ENCODE results near the gene ZNF496.
"Not testable (repeated sequence)": the region's sequence is repeated elsewhere in the genome, so short reads cannot be mapped to it uniquely, and the experiment has no call there.

Gene ZNF496

DNA sequence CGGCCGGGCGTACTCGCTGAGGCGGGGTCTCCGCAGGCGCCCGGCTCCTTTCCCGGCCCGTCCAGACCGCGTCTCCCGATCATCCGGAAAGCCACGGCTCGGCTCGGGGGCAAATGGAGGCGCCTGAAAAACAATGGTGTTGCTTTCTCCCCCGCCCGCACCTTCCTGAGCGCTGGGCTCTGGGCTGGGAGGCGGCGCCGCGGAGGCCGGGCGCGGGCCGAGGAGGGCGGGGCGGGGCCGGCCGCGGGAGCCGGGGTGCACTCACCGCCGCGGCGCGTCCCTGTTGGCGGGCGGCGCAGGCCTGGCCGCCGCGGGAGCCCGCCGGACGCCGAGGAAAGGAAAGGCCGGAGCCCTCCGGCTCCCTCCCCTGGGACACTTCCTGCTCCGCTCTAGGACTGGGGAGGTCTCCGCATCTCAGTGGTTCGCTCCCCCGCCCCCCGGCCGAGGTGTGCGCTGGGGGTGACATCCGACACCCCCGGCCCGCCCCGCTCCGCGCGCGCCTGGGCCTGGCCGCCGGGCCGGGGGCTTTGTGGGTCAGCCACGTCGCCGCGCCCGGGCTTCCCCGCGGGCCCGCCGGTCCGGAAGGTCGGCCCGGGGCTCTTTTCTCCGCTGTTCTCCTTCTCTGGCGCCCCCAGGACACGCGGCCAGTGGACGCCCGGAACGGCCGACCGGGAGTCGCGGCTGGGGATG is at the start of gene ZNF496:
Gene ZNF496, minus strand, starts transcription at position 343 of the 690 bp plus-strand sequence. CDS start 2,289 bp downstream, outside the sequence.
- DNase-seq (ENCODE audit: low spot score): peak; percentile 95

DNA sequence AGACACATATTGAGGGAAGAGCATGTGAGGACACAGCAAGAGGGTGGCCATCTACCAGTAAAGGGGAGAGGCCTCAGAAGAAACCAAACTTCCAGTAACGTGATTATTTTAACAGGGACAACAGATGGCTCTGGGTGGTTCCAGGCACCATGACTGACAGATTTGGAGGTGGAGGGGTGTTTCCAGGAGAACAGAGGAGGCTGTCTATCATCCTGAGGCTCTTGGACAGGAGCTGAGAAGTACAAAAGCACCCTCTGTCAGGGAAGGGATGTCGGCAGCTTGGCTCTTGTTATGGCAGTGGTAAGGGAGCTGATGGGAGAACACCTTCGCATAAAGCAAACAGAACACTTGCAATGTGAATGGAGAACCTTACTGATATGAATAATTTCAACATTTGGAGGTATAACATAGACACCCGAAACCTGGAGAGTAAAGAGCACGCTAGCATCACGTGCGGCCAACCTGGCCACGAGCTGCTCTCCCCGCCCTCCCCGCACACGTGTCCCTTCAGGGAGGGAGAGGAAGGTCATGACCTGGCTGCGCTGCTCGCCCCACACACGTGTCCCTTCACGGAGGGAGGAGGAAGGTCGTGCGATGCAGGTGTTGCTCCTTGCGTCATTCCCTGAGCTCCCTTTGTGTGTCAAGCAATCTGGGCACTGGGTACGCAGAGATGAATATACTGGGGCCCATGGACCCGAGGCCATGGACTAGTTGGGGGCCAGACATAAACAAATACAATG is 46.8 kb upstream of the ZNF496 start:
- DNase-seq (ENCODE audit: low spot score): no peak

DNA sequence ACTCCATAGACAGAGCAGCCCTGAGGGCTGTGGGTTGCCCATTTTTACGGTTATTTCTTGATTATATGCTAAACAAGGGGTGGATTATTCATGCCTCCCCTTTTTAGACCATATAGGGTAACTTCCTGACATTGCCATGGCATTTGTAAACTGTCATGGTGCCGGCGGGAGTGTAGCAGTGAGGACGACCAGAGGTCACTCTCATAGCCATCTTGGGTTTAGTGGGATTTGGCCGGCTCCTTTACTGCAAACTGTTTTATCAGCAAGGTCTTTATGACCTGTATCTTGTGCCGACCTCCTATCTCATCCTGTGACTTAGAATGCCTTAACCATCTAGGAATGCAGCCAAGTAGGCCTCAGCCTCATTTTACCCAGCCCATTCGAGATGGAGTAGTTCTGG is 46.0 kb upstream of the ZNF496 start:
- not testable (repeated sequence) for DNase-seq (ENCODE audit: low spot score)

DNA sequence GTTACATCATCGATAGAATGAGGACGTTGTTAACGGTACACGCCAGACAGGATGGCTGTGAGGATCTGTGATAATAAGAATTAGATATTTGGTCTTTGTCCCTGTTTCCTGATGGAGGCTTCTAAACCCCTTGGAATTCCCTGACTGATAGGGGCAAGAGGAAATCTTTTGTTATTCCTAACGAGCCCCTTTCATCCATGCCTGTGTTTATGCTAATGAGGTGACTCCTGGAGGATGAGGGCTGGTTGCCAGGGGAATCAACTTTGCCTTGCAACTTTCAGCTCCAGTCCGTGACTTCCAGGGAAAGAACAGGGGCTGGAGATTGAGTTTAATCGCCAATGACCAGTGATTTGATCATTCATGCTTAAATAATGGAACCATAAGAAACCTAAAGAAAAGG is 45.0 kb upstream of the ZNF496 start:
- no peak for DNase-seq (ENCODE audit: low spot score)

DNA sequence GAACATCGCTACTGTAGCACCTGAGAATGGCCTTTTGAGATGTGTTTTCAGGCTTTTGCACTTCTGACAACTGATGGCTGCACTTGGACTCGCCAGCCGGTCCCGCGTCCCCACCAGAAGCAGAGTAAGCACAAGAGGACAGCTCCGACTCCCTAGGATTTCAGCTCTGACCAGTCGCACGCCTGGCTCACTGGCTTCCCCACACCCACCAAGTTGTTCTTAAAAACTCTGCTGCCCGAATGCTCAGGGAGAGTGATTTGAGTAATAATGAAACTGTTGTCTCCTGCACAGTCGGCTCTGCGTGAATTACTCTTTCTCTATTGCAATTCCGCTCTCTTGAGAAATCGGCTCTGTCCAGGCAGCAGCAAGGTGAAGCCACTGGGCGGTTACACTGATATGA is 44.1 kb upstream of the ZNF496 start:
- no peak for DNase-seq (ENCODE audit: low spot score)

DNA sequence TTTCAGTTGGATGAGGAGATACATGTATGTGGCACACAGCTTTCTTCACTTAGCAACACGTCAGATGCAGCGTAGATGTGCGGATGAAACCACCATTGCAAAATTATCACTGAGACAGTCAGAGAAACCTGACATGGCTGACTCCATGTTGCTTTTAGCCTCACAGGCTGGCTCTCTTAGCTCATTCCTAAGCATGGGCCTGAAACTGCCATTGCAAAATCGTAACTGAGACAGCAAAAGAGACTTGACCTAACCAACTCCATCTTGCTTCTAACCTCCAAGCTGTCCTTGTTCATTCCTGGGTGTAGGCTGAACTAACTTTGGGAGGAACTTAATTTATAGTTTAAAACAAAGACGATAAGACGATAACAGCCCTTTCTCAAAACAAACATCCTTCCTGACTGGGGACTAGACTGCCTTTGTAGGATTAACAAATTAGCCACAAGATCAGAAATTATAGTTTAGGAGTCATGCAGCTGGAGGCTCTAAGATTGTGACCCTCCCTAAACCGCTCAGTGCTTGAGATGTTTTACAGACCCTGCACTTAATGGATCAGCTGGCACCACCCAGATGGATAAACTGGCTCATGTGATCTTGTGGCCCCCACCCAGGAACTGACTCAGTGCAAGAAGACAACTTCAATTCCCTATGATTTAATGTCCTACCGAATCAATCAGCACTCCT is 43.1 kb upstream of the ZNF496 start:
- DNase-seq (ENCODE audit: low spot score): not testable (repeated sequence)

DNA sequence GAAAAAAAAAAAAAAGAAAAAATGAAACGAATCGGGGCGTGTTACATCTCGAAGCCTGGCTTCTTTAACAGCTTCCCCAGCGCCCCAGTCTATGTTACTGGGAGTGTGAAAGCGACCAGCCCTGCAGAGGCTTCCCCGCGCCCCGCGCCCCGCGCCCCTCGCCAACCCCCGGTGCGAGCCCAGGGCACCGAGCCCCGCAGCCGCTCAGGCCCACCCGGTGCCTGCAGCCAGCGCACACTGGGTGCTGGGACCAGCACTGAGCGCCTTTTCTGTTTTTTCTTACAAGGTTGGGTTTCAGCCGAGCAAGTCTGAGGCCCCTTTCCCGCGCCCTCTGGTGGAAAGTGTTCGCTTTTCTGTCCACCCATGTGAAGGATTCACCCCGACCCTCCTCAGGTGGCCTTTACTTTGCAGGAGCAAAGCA is 42.1 kb upstream of the ZNF496 start:
- DNase-seq (ENCODE audit: low spot score): peak; percentile 63

DNA sequence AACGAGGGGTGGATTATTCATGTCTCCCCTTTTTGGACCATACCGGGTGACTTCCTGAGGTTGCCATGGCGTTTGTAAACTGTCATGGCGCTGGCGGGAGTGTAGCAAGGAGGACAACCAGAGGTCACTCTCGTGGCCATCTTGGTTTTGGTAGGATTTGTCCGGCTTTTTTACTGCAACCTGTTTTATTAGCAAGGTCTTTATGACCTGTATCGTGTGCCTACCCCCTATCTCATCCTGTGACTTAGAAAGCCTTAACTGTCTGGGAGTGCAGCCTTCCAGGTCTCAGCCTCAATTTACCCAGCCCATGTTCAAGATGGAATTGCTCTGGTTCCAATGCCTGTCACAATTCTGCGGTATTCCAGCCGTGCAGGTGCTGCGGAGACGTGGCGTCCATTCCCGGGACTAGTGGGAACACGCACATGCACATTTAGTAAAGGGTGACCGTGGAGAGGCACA is 40.2 kb upstream of the ZNF496 start:
- DNase-seq (ENCODE audit: low spot score): no peak

DNA sequence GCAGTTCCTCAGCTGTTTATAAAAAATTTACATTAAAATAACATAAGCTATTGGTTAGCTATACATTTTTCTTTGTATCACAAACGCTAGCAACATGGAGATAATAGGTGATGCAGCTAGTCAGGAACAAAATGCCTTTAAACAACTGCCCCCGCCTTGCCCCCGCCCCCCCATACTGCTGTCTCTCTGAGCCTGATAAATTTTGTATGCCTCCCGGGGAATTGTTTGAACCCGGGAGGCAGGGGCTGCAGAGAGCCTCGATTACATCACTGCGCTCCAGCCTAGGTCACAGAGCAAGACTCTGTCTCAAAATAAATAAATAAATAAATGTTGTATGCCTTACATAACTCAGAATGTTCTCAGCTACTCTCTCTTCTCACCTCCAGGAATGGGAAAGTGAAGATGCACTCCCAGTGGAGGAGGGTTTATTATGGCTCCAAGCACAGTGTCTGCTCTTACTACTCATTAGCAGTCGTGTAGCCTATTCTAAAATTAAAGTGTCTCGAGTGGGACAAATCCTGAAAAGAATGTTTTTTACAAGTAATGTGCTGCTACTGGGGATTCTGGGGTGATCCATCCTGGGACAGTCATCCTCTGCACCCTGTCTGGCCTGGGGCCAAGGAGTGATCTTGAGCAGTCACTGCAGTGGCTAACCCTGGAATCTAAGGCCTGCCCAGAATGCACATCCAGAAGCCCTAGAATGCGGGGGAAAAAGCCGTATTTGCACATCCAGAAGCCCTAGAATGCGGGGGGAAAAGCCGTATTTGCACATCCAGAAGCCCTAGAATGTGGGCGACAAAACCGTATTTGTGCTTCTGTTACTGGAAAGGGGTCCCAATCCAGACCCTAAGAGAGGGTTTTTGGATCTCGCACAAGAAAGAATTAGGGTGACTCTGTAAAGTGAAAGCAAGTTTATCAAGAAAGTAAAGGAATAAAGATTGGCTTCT is 39.4 kb upstream of the ZNF496 start:
- no peak for DNase-seq (ENCODE audit: low spot score)

DNA sequence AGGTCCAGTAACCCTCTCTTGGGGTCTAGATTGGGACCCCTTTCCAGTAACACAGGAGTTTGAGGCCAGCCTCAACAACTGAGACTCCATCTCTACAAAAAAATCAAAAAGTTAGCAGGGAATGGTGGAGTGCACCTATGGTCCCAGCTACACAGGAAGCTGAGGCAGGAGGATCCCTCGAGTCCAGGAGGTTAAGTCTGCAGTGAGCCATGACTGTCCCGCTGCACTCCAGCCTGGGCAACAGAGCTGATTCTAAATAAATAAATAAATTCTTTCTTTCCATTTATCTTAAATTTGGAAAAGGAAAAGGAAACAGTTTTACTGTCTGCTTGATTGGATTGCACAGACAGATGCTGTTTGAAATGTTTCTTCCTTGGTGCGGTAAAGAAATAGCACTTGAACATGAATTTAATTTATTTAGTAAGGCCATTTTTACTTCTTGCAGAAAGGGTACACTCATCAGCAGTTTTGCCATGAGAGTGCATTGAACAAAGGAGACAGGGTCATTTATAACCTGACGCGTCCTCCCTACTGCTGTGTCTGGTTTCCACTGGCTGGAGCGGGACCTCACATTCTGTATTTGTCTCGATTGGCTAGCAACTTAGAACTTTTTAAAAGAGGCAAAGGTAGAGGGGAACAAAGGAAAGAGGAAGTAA is 37.0 kb upstream of the ZNF496 start:
- no peak for DNase-seq (ENCODE audit: low spot score)

DNA sequence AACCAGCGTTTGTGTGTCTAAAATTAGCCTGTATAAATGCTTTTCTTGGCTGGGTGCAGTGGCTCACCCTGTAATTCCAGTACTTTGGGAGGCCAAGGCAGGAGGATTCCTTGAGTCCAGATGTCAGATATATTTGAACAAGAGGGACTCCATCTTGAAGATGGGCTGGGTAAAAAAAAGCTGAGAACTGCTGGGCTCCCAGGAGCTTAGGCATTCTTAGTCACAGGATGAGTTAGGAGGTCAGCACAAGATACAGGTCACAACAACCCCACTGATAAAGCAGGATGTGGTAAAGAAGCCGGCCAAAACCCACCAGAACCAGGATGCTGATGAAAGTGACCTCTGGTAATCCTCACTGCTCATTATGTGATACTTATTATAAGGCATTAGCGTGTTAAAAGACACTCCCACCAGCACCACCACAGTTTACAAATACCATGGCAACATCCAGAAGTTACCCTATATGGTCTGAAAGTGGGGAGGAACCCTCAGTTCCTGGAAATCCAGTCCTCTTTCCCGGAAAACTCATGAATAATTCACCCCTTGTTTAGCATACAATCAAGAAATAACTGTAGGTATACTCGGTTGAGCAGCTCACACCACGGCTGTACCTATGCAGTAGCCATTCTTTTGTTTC is 36.2 kb upstream of the ZNF496 start:
- no peak for DNase-seq (ENCODE audit: low spot score)

DNA sequence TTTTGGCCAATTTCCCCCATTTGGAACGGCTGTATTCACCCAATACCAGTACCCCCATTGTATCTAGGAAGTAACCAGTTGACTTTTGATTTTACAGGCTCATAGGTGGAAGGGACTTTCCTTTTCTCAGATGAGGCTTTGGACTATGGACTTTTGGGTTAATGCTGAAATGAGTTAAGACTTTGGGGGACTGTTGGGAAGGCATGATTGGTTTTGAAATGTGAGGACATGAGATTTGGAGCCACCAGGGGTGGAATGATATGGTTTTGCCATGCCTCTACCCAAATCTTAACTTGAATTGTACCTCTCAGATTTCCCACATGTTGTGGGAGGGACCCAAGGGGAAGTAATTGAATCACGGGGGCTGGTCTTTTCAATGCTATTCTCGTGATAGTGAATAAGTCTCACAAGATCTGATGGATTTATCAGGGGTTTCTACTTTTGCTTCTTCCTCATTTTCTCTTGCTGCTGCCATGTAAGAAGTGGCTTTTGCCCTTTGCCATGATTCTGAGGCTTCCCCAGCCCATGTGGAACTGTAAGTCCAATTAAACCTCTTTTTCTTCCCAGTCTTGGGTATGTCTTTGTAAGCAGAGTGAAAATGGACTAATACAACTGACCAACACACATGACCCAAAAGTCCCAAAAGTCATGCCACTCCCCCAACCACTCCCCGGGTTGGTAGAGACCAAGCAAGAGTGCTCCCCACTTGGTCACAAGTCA is 35.4 kb upstream of the ZNF496 start:
- DNase-seq (ENCODE audit: low spot score): no peak

DNA sequence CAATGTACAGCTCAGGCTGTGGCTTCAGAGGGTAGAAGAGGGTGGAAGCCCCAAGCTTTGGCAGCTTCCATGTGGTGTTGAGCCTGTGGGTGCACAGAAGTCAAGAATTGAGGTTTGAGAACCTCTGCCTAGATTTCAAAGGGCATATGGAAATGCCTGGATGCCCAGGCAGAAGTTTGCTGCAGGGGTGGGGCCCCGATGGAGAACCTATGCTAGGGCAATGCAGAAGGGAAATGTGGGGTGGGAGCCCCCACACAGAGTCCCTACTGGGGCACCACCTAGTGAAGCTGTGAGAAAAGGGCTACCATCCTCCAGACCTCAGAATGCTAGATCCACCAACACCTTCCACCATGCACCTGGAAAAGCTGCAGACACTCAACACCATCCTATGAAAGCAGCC is 34.7 kb upstream of the ZNF496 start:
- not testable (repeated sequence) for DNase-seq (ENCODE audit: low spot score)

DNA sequence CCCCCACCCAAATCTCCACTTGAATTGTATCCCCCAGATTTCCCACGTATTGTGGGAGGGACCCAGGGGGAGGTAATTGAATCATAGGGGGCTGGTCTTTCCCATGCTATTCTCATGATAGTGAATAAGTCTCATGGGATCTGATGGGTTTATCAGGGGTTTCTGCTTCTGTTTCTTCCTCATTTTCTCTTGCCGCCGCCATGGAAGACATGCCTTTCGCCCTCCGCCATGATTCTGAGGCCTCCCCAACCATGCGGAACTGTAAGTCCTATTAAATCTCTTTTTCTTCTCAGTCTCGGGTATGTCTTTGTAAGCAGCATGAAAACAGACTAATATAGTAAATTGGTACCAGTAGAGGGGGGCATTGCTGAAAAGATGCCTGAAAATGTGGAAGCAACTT is 33.4 kb upstream of the ZNF496 start:
- no peak for DNase-seq (ENCODE audit: low spot score)

DNA sequence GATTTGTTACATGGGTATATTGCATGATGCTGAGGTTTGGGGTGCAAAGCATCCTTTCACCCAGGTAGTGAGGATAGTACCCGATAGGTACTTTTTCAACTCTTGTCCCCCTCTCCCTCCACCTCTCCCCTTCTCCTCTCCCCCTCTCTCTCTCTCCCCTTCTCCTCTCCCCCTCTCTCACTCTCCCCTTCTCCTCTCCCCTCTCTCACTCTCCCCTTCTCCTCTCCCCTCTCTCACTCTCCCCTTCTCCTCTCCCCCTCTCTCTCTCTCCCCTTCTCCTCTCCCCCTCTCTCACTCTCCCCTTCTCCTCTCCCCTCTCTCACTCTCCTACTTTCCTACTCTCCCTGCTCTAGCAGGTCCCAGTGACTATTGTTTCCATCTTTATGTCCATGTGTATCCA is 31.3 kb upstream of the ZNF496 start:
- DNase-seq (ENCODE audit: low spot score): not testable (repeated sequence)

DNA sequence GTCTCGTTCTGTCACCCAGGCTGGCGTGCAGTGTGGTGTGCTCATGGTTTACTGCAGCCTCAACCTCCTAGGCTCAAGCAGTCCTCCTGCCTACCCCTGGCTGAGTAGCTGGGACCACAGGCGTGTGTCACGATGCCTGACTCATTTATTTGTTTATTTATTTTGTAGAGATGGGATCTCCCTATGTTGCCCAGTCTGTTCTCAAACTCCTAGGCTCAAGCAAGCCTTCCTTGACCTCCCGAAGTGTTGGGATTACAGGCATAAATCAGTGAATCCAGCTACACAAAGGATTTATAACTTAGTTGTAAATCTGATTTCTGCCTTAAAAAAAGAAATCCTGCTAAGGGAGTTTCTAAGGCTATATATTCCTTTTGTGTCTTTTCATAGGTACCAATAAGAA is 30.5 kb upstream of the ZNF496 start:
- no peak for DNase-seq (ENCODE audit: low spot score)

DNA sequence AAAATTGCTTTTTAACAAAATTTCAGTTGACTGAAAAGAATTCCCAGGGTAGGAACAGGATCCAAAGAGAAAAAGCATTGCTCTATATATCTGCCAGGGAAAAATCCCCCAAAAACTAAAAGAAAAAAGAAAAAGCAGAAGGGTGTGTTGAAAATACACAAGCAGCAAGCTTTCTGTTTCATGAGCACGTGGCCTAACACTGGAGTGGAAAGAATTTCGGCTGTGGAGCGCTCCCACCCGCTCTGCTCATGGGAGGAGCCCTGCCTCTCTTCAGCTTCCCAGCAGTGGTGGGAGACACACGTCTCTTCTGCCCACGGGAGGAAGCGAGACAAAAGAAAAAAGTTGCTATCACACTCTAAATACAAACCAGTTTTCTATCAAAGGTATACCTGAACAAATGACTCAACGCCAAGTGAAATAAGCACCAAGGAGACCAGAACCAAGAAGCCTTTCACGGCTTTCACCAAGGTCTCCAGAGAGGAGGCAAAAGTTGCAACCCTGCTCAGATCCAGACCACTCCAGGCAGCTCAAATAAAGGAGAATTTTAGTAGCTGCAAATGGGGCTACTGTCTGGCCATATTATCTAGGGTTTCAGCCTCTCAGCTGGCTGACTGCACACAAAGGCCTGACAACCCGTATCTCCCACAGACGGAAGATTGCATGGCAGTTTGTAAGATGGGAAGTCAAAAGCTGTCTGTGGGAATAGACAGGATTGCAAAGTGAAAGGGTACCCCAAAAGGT is 29.5 kb upstream of the ZNF496 start:
- DNase-seq (ENCODE audit: low spot score): no peak

DNA sequence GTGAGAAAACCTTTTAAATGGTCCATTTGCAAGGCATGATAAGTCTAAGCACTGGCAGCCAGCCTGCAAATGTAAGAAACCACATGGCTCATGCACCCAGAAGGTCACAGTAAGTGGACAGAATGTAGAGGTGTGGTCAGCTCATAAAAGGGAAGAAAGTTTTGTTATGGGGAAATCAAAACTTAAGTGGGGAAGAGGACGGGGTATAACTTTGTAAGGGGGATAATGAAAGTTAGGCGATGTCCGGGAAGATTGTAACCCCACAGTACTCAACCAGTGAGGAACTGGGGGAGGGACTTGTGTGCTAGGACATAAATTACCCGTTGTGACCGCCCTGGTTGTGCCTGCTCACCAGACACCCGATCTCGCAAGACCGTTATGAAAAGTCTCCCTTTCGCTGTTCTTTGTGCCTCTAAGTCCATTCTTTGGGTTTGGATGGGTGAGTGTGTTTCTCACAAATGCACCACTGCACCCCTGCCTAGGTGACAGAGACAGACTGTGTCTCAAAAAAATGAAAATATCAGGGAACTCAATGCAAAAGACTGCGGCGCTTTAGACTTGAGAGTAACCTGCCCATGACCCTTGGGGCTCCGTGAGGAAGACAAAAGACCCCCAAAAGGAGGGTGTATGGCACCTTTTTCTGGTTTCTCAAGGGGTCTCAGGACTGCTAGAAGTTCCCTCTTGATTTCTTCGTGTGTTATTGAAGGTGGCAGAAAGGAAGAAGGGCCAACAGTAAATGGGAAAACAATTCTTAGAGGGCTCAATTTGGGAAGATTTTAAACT is 28.6 kb upstream of the ZNF496 start:
- no peak for DNase-seq (ENCODE audit: low spot score)

DNA sequence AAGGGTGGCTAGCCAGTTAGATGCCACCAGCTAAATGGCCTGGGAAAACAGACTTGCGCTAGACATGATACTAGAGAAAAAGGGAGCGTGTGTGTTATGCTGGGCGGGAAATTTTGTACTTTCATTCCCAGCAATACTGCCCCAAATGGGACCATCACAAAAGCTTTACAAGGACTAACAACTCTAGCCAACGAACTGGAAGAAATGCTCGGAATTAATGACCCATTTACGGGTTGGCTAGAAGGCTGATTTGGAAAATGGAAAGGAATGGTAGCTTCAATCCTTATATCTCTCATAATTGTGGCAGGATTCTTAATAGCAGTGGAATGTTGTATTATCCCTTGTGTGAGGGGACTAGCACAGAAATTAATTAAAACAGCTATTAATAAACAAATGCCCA is 27.9 kb upstream of the ZNF496 start:
- DNase-seq (ENCODE audit: low spot score): no peak

Data from D341Med (cell line).